Endodermal cell (in vitro differentiated cells): ENCODE results near the gene LSM3. TPM values are rescaled to one million over a fixed set of nuclear protein-coding genes. Genes with fewer than 3 reads are reported as not detected.

Experiments used
- DNase-seq: peaks from one replicate; pipeline ENCODE4 v3.0.0-alpha.2; 2017
- H3K27ac ChIP-seq: 2 replicates; pipeline ENCODE4 v1.5.1; 2013; ENCODE audit warnings: mild to moderate bottlenecking, low read depth, low read length, moderate library complexity
- H3K27me3 ChIP-seq: 2 replicates; pipeline ENCODE4 v1.6.1; 2013; ENCODE audit warnings: mild to moderate bottlenecking, low read length, moderate library complexity; ENCODE audit not compliant: insufficient read depth, control insufficient read depth, poor library complexity, severe bottlenecking
- H3K36me3 ChIP-seq: 2 replicates; pipeline ENCODE4 v1.7.0; 2013; ENCODE audit warnings: mild to moderate bottlenecking, low read length, moderate library complexity; ENCODE audit not compliant: control insufficient read depth, insufficient read depth
- H3K4me1 ChIP-seq: one replicate; pipeline ENCODE4 v1.7.0; 2013; ENCODE audit warnings: low read length; ENCODE audit not compliant: control insufficient read depth, insufficient read depth
- H3K4me3 ChIP-seq: 2 replicates; pipeline ENCODE4 v1.5.1; 2013; ENCODE audit warnings: mild to moderate bottlenecking, low read length, moderate library complexity
- H3K9ac ChIP-seq: 2 replicates; pipeline ENCODE4 v1.6.1; 2013; ENCODE audit warnings: mild to moderate bottlenecking, low read length, moderate library complexity; ENCODE audit not compliant: poor library complexity, severe bottlenecking; ENCODE audit errors: extremely low read depth
- H3K9me3 ChIP-seq: 2 replicates; pipeline ENCODE4 v1.6.1; 2013; ENCODE audit warnings: mild to moderate bottlenecking, low read length, moderate library complexity; ENCODE audit not compliant: control insufficient read depth
- H3K27ac Mint-ChIP-seq: 2 replicates; pipeline ENCODE4 v1.8.0; 2020; ENCODE audit warnings: mixed read lengths
- H3K27me3 Mint-ChIP-seq: 2 replicates; pipeline ENCODE4 v1.8.0; 2021; ENCODE audit warnings: mild to moderate bottlenecking, mixed read lengths; ENCODE audit not compliant: insufficient read depth
- H3K36me3 Mint-ChIP-seq: 2 replicates; pipeline ENCODE4 v1.8.0; 2020; ENCODE audit warnings: low read depth, mixed read lengths
- H3K4me1 Mint-ChIP-seq: 2 replicates; pipeline ENCODE4 v1.8.0; 2020; ENCODE audit warnings: mixed read lengths
- H3K4me3 Mint-ChIP-seq: 2 replicates; pipeline ENCODE4 v1.8.0; 2020; ENCODE audit warnings: mild to moderate bottlenecking, moderate library complexity, mixed read lengths
- H3K9me3 Mint-ChIP-seq: 2 replicates; pipeline ENCODE4 v1.8.0; 2020; ENCODE audit warnings: mild to moderate bottlenecking, mixed read lengths
- WGBS, 2 experiments: methylation state at CpG; one replicate each; pipeline versions ENCODE4 v1.1.5 to v1.1.7; 2013; ENCODE audit warnings: missing lambda C conversion rate in 2 of 2, mixed read lengths in 1 of 2; ENCODE audit not compliant: insufficient coverage in 1 of 2, insufficient read length in 1 of 2; 5-methylcytosine and 5-hydroxymethylcytosine counted together
- total RNA-seq, 2 donors: library from RNA; stranded (reverse); fragmentation: NEBNext Ultra II Directional in 1 of 2; extraction: Animal tissue kit (Norgen Biotek cat#: 25700) in 1 of 2; gene quantifications; 2 replicates in 1 of 2; 3 replicates in 1 of 2; pipeline ENCODE4 v1.2.1, GENCODE V29; 2021
- TF ChIP-seq, protein P1 (sequence below): fragments of 200-600 bp; sonication (generic); conservative IDR thresholded peaks from 2 replicates; pipeline ENCODE4 v1.5.0; 2021; ENCODE audit warnings: antibody characterized with exemption, mild to moderate bottlenecking

LSM3 gene
- total RNA-seq, 2 donors from 2014 or later, result 18.1 to 19.7 TPM

- WGBS, 2 experiments, result 82 to 86% methylated on average over 6 of the region's 6 CpGs
- Mint-ChIP-seq H3K27me3 (no peaks in the 10 kb centered on the region), H3K27ac (no peak overlapping the region), H3K9me3 (no peaks in the 10 kb centered on the region), H3K36me3 (peaks cover 81% of the 10 kb centered on the region), H3K4me1 (no peaks in the 10 kb centered on the region), H3K4me3 (no peak overlapping the region)
- Histone ChIP-seq H3K27me3 (no peaks in the 10 kb centered on the region), H3K36me3 (peaks cover 97% of the 10 kb centered on the region), H3K4me1 (no peaks in the 10 kb centered on the region), H3K9ac (no peak overlapping the region), H3K27ac (no peak overlapping the region), H3K9me3 (peaks cover 5% of the 10 kb centered on the region), H3K4me3 (no peak overlapping the region)
- no peak for DNase-seq
- TF ChIP-seq, protein P1, sequence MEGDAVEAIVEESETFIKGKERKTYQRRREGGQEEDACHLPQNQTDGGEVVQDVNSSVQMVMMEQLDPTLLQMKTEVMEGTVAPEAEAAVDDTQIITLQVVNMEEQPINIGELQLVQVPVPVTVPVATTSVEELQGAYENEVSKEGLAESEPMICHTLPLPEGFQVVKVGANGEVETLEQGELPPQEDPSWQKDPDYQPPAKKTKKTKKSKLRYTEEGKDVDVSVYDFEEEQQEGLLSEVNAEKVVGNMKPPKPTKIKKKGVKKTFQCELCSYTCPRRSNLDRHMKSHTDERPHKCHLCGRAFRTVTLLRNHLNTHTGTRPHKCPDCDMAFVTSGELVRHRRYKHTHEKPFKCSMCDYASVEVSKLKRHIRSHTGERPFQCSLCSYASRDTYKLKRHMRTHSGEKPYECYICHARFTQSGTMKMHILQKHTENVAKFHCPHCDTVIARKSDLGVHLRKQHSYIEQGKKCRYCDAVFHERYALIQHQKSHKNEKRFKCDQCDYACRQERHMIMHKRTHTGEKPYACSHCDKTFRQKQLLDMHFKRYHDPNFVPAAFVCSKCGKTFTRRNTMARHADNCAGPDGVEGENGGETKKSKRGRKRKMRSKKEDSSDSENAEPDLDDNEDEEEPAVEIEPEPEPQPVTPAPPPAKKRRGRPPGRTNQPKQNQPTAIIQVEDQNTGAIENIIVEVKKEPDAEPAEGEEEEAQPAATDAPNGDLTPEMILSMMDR, result no peak
These were observed 45.9 kb upstream of the LSM3 start for GRCh38 chr3:14132689-14133088.

DNA sequence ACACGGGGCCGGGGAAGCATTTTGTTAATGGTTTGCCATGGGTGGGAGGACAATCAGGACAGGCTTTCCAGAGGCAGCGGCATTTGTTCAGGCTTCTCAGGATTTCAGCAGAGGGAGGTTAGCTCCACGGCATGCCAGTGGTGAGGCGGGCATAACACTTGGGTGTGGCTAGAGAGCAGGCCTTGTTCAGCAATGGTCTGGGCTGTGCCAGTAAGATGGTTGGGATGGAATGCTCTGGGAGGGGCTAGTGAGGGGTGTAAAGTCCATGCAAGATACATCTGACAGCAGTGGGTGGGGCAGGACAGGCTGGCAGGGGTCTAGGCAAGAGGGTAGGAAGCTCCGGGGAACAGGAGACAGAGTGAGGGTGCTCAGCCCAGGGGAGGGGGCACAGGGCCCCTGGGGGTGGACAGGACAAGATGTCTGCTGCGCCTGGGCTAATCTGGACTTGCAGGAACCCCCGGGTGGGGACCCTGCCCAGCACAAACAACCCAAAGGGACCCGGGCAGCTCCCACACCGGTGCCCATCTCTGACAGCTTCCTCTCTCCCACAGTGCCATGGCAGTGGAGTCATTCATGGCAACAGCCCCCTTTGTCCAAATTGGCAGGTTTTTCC is 45.3 kb upstream of the LSM3 start:
- Mint-ChIP-seq H3K27me3 (no peaks in the 10 kb centered on the region), H3K4me1 (no peaks in the 10 kb centered on the region), H3K36me3 (peaks cover 81% of the 10 kb centered on the region), H3K9me3 (no peaks in the 10 kb centered on the region), H3K27ac (peak overlapping the region; percentile 58), H3K4me3 (no peak overlapping the region)
- DNase-seq, result no peak
- peaks cover 5% of the 10 kb centered on the region for H3K9me3 ChIP-seq
- H3K36me3 ChIP-seq, result peaks cover 97% of the 10 kb centered on the region
- H3K4me3 ChIP-seq, result no peak overlapping the region
- no peak overlapping the region for H3K27ac ChIP-seq
- no peaks in the 10 kb centered on the region for H3K4me1 ChIP-seq
- TF ChIP-seq, protein P1, result no peak
- 96 to 98% methylated on average over 7 to 10 of the region's 10 CpGs for WGBS, 2 experiments
- H3K27me3 ChIP-seq, result no peaks in the 10 kb centered on the region
- H3K9ac ChIP-seq, result no peak overlapping the region

- Histone ChIP-seq H3K27me3 (no peaks in the 10 kb centered on the region), H3K36me3 (peaks cover 97% of the 10 kb centered on the region), H3K27ac (no peak overlapping the region), H3K4me3 (no peak overlapping the region), H3K4me1 (no peaks in the 10 kb centered on the region), H3K9me3 (no peaks in the 10 kb centered on the region), H3K9ac (no peak overlapping the region)
- H3K9me3 Mint-ChIP-seq, result no peaks in the 10 kb centered on the region
- H3K4me1 Mint-ChIP-seq, result no peaks in the 10 kb centered on the region
- TF ChIP-seq, protein P1, result no peak
- DNase-seq, result no peak
- no peak overlapping the region for H3K27ac Mint-ChIP-seq
- no peaks in the 10 kb centered on the region for H3K27me3 Mint-ChIP-seq
- H3K4me3 Mint-ChIP-seq, result no peak overlapping the region
- WGBS, 2 experiments, result 94 to 96% methylated on average over 4 to 5 of the region's 5 CpGs
- peaks cover 80% of the 10 kb centered on the region for H3K36me3 Mint-ChIP-seq
These were observed 44.7 kb upstream of the LSM3 start for GRCh38 chr3:14133876-14134275.
